GM19238 (cell line): ENCODE data around the gene CFAP43.

Experiments used
- DNase-seq: peaks from one replicate; pipeline ENCODE4 v3.0.0; 2011; ENCODE audit warnings: low spot score; ENCODE audit not compliant: insufficient read length

The CFAP43 gene

GRCh38 chr10:104231784-104232612, at the start of gene CFAP43:
Gene CFAP43 (minus strand): TSS chr10:104232364. CDS start chr10:104232246, 118 bp downstream.
- DNase-seq = peak; percentile 98

- DNase-seq = no peak
These were observed 49.5 kb upstream of the CFAP43 start for GRCh38 chr10:104281694-104282093.

GRCh38 chr10:104279550-104280259, 47.5 kb upstream of the CFAP43 start:
- DNase-seq = no peak

- no peak for DNase-seq
These were observed 45.6 kb upstream of the CFAP43 start for GRCh38 chr10:104277785-104278184.

DNA sequence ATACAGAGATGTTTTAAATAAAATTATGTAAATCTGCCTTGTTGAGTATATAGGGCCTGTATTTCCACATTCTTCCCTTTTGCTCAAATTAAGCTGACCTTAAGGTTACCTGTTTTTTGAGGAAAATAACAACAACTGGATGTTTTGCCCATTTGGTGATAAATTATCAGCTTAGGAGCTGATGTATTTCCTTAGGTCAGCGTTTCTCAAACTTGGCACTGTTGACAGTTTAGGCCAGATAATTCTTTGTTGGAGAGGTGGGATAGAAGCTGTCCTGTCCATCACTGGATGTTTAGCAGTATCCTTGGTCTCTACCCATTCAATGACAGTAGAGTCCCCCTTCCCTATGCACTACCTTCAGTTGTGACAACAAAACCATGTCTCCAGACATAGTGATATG, 44.0 kb upstream of the CFAP43 start:
- no peak for DNase-seq

- peak; percentile 36 for DNase-seq
These were observed 42.9 kb upstream of the CFAP43 start for GRCh38 chr10:104274762-104275721.

DNA sequence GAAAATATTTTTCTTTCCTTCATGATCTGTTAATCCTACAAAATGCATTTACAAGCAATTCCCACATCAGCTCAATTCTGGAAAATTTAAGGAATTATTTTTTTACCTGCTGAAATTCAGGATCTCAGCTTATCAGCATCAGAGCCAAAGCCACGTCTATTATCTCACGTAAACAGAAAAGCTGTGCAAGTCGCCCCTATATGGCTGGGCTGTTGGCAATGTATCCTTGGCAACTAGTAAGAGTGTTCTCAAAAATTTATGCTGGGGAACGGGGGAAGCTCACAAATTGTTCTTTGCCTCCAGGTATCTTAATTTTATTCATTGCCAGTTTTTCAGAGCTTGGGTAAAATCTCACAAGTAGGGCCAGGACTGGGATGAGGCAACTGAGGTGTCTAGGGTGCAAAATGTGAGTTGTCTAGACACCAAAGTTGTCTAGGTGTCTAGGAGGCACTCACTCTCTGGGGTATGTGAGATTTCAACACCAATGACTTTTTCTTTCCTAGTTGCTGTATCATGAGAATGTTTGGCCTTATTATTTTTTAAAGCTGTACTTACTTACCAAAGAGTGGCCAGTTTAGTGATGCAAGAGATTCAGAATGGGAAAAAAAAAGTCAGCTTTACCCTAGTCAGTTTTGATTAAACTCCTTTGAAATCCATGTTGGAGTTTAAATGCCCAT, 41.9 kb upstream of the CFAP43 start:
- DNase-seq = no peak

DNA sequence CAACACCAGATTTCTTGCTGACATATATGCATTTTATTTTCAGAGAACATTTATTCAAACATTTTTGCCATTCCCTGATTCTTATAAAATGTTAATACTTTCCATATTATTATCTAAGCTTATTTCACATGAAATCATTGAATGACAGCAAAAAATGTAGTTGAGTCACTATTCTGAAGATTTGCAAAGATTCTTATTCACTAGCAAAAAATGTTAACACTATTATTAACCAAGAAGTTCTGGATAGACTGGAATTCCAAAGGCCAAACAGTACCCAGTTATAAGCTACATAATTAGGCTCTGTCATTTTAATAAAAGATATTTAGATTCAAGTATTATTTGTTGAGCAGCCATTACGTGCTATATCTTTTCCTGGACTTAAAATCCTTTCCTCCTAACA, 41.1 kb upstream of the CFAP43 start:
- no peak for DNase-seq

DNA sequence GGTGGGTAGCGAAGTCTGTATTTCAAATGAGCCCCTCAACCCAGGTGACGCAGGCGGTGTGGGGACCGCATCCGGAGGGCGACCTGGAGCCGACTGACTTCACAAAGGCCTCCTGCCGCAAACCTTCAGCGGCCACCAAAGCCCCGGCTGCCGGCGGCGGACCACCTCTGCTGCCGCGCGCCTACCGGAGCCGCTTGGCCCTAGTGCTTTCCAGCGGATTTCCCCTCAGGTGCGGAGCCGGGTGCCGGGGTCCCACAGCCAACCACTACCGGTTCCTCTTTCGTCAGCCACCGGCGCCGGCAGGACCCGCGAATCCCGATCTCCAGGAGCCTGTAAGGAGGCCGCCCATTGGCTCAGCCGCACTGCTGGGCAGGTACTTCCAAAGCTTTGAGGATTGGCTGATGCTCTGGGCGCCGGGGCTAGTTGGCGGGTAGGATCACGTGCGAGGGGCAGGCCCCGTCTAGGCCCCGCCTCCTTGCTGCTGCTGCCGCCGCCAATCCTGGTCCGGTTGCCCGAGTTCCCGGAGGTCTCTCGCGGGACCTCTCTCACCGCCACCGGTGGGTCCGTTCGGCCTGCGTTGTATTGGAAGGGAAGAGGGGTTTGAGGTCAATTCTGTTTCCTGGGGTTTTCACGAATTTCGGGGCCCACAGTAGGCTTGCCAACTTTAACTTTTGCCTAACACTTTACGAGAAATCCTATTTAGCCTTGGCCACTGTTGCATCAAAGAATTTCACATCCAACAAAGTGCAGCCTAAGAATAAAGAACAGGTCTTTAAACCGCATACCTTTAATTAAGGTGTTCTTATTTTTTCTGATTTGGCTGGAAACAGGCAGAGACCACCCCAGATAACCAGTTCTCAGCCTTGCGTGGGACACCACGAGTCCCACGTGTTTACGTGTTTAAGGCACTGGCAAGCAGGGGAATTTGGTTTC, 36.8 kb upstream of the CFAP43 start, which contains the start of gene GSTO2:
Gene GSTO2 (plus strand): TSS at position 472 of the 933 bp plus-strand sequence. CDS start 5,732 bp downstream, outside the sequence.
- DNase-seq = peak; percentile 99

DNA sequence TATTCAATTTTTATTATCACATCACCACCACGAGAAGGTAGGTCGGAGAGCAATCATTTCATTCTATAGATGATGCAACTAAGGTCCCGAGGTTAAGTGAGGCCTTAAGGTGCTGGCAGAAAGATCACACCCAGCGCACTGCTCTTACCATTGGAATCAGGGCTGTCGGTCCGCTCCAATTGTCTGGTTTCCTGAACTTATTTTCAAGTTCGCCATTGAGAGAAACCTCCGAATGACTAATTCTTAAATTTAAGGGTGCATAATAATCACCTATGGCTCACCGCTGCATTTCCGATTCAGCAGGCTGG, 36.2 kb upstream of the CFAP43 start:
- DNase-seq = no peak

DNA sequence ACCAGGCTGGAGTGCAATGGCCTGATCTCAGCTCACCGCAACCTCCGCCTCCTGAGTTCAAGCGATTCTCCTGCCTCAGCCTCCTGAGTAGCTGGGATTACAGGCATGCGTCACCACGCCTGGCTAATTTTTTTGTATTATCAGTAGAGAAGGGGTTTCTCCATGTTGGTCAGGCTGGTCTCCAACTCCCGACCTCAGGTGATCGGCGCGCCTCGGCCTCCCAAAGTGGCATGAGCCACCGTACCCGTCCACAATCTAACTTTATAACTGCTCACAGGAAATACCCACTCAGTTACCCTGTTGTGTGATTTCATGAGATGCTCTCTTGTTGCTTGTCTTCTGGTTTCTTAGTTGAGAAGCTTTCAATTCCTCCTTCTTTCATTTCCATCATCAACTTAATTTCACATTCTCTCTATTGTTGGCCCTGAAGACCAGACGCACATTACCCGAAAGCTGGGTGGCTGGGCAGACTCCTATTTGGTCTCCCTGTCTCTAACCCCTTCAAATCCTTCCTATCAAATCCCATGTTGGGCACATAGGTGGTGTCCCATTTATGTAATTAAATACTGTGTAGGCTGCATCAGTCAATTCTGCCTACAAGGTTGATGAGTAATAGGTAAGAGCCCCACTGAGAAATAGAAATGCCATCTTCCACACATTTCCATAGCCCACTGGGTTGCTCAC, 35.7 kb upstream of the CFAP43 start:
- no peak for DNase-seq

- DNase-seq = no peak
These were observed 32.6 kb upstream of the CFAP43 start for GRCh38 chr10:104264783-104265182.

GRCh38 chr10:104262055-104262454, 29.9 kb upstream of the CFAP43 start:
- DNase-seq = no peak

- DNase-seq = no peak
These were observed 28.6 kb upstream of the CFAP43 start for GRCh38 chr10:104260775-104261115.

DNA sequence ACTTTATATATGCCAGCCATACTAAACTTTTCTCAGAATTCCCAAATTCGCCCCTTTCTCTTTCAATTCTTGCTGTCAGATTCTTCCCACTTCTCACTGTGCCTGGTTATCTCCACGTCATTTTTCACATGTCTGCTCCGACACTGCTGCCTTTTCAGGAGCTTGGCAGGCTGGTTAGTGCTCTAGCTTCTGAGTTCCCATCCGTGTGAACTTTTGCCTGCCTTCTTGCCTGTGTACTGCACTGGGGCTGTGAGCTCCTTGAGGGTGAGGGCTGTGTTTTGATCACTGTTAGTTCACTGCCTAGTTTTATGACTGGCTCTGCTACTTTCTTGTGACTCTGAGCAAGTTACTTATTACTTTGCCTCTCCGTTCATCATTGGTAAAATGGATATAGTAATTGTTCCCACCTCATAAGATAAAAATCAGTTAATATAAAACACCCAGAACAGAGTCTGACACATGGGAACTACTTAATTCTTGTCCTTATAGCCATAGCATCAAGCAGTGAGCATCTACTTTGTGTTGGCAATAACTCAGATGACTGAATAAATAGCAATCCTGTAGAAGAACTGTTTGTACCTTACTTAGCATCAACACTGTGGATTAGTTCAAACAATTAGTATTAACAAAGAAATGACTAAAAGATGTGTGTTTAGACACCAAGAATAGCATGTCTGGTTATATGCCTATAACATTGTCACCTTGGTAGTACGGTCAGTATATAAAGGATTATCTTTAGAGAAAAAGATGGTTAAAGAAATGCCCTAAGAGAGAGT, 28.0 kb upstream of the CFAP43 start:
- no peak for DNase-seq

DNA sequence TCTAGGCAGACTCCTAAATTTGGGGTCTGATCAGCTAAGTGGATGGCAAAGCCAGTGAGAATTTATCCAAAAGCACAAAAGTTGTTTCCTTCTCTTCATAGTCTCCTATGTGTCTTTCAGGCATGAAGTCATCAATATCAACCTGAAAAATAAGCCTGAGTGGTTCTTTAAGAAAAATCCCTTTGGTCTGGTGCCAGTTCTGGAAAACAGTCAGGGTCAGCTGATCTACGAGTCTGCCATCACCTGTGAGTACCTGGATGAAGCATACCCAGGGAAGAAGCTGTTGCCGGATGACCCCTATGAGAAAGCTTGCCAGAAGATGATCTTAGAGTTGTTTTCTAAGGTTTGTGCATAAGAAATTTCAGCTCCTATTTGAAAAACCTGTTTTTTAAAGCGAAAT, 27.3 kb upstream of the CFAP43 start:
- DNase-seq = no peak

- DNase-seq = no peak
These were observed 26.0 kb upstream of the CFAP43 start for GRCh38 chr10:104258209-104258608.

DNA sequence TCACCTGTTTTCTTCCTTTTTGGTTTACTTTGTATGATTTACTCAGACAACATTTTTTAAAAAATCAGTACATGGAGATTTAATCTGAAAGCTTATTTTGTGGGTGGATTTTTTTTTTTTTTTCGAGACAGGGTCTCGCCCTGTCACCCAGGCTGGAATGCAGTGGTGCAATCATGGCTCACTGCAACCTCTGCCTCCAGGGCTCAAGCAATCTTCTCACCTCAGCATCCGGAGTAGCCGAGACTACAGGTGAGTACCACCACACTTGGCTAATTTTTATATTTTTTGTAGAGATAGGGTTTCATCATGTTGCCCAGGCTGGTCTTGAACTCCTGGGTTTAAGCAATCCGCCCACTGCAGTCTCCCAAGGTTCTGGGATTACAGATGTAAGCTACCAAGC, 25.1 kb upstream of the CFAP43 start:
- DNase-seq = no peak
